ENCODE data around the gene SHB.
"Not testable (repeated sequence)": the region's sequence is repeated elsewhere in the genome, so short reads cannot be mapped to it uniquely, and the experiment has no call there.

DNA sequence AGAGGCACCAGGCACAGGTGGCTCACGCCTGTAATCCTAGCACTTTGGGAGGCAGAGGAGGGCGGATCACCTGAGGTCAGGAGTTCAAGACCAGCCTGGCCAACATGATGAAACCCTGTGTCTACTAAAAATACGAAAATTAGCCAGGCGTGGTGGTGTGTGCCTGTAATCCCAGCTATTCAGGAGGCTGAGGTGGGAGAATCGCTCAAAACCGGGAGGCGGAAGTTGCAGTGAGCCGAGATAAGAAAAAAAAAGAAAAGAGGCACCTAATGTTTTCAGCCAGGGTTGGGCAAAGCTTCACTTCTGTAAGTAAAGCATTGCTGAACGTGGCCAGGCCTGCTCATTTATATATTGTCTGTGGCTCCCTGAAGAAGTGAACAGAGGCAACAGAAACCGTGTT lies 23.1 kb downstream of the SHB start:
- TF ChIP-seq CTCF, POLR2AphosphoS5, EP300 (IDR thresholded peaks at IDR 0.05): not testable (repeated sequence)
